Measurements from ENCODE around the gene ANO2. TPM values are rescaled to one million over a fixed set of nuclear protein-coding genes. Genes with fewer than 3 reads are reported as not detected.
A peak's percentile ranks its signal among the peaks of the same experiment; 100 is the strongest.

Gene ANO2
- total RNA-seq, 1 donor from 2014 or later: 20.1 TPM

- intact Hi-C loops (cut with DNase I): no loop called here
- no peaks in the 10 kb centered on the region for H3K4me1 ChIP-seq
- H3K36me3 ChIP-seq: no peaks in the 10 kb centered on the region
- no peaks in the 10 kb centered on the region for H3K27me3 ChIP-seq
- H3K9me3 ChIP-seq: no peaks in the 10 kb centered on the region
- H3K4me3 ChIP-seq: no peak overlapping the region
- no peak for TF ChIP-seq CTCF (IDR thresholded peaks at IDR 0.05)
- no peak for DNase-seq (ENCODE audit: low spot score in 2 of 2)
- H3K27ac ChIP-seq: no peak overlapping the region
Measured at GRCh38 chr12:5560265-5560664, 384.8 kb downstream of the ANO2 start.

- H3K27me3 ChIP-seq: no peaks in the 10 kb centered on the region
- intact Hi-C loops (cut with DNase I): no loop called here
- no peaks in the 10 kb centered on the region for H3K4me1 ChIP-seq
- H3K27ac ChIP-seq: no peak overlapping the region
- no peak overlapping the region for H3K4me3 ChIP-seq
- no peak for TF ChIP-seq CTCF (IDR thresholded peaks at IDR 0.05)
- H3K36me3 ChIP-seq: no peaks in the 10 kb centered on the region
- DNase-seq (ENCODE audit: low spot score in 2 of 2): no peak
- H3K9me3 ChIP-seq: no peaks in the 10 kb centered on the region
Measured at GRCh38 chr12:5557906-5558305, 387.2 kb downstream of the ANO2 start.

GRCh38 chr12:5556946-5557673 lies 387.9 kb downstream of the ANO2 start:
- no peaks in the 10 kb centered on the region for H3K27me3 ChIP-seq
- H3K9me3 ChIP-seq: no peaks in the 10 kb centered on the region
- intact Hi-C loops (cut with DNase I): no loop called here
- TF ChIP-seq CTCF (IDR thresholded peaks at IDR 0.05): no peak
- no peak for DNase-seq (ENCODE audit: low spot score in 2 of 2)
- no peak overlapping the region for H3K4me3 ChIP-seq
- H3K4me1 ChIP-seq: no peaks in the 10 kb centered on the region
- no peaks in the 10 kb centered on the region for H3K36me3 ChIP-seq
- H3K27ac ChIP-seq: no peak overlapping the region

GRCh38 chr12:5556033-5556614 lies 388.9 kb downstream of the ANO2 start:
- no peak overlapping the region for H3K4me3 ChIP-seq
- peak in 1 of 3 experiments; percentile 23 for TF ChIP-seq CTCF (IDR thresholded peaks at IDR 0.05)
- no peak overlapping the region for H3K27ac ChIP-seq
- no peaks in the 10 kb centered on the region for H3K36me3 ChIP-seq
- no peaks in the 10 kb centered on the region for H3K27me3 ChIP-seq
- H3K9me3 ChIP-seq: no peaks in the 10 kb centered on the region
- DNase-seq (ENCODE audit: low spot score in 2 of 2): no peak
- no peaks in the 10 kb centered on the region for H3K4me1 ChIP-seq
- intact Hi-C loops (cut with DNase I): no loop called here

GRCh38 chr12:5554711-5555110 lies 390.3 kb downstream of the ANO2 start:
- H3K27ac ChIP-seq: no peak overlapping the region
- DNase-seq (ENCODE audit: low spot score in 2 of 2): no peak
- no peak overlapping the region for H3K4me3 ChIP-seq
- no peaks in the 10 kb centered on the region for H3K9me3 ChIP-seq
- intact Hi-C loops (cut with DNase I): no loop called here
- H3K36me3 ChIP-seq: no peaks in the 10 kb centered on the region
- TF ChIP-seq CTCF (IDR thresholded peaks at IDR 0.05): no peak
- no peaks in the 10 kb centered on the region for H3K27me3 ChIP-seq
- H3K4me1 ChIP-seq: no peaks in the 10 kb centered on the region

Data from ascending aorta (tissue), 2 donors.